Fibroblast of pulmonary artery (primary cell): ENCODE results near the gene PLEKHA6.

ENCODE experiments used
- DNase-seq: peaks from one replicate; pipeline ENCODE4 v3.0.0-alpha.2; 2010; ENCODE audit warnings: low read depth
- H3K4me3 ChIP-seq: replicated peaks from 2 replicates; pipeline ENCODE4 v1.5.1; 2011; ENCODE audit warnings: low read depth, mild to moderate bottlenecking, control low read depth, low read length, moderate library complexity
- CTCF ChIP-seq: IDR thresholded peaks from 2 replicates; pipeline ENCODE4 v1.5.1; 2011; ENCODE audit warnings: mild to moderate bottlenecking, control low read depth, low read length, inconsistent platforms; ENCODE audit errors: missing control alignments

Gene PLEKHA6

GRCh38 chr1:204356997-204357396 is 2.7 kb downstream of the PLEKHA6 start:
- TF ChIP-seq CTCF, result no peak
- H3K4me3 ChIP-seq, result no peak overlapping the region
- no peak for DNase-seq

GRCh38 chr1:204355913-204356312 is 3.8 kb downstream of the PLEKHA6 start:
- no peak overlapping the region for H3K4me3 ChIP-seq
- no peak for DNase-seq
- no peak for TF ChIP-seq CTCF

GRCh38 chr1:204354579-204354978 is 5.2 kb downstream of the PLEKHA6 start:
- DNase-seq, result no peak
- no peak overlapping the region for H3K4me3 ChIP-seq
- no peak for TF ChIP-seq CTCF

- no peak for DNase-seq
- no peak for TF ChIP-seq CTCF
These were observed 6.4 kb downstream of the PLEKHA6 start for GRCh38 chr1:204353213-204353910.

GRCh38 chr1:204350857-204351573 is 8.7 kb downstream of the PLEKHA6 start:
- peak; percentile 78 for DNase-seq
- TF ChIP-seq CTCF, result no peak
- peak overlapping the region; percentile 19 for H3K4me3 ChIP-seq

More at GRCh38 chr1:204353213-204353910, 6.4 kb downstream of the PLEKHA6 start:
- no peak overlapping the region for H3K4me3 ChIP-seq

GRCh38 chr1:204350312-204350711 is 9.4 kb downstream of the PLEKHA6 start:
- peak overlapping the region; percentile 19 for H3K4me3 ChIP-seq
- TF ChIP-seq CTCF, result no peak

More at GRCh38 chr1:204350312-204350711, 9.4 kb downstream of the PLEKHA6 start:
- DNase-seq, result no peak
